ENCODE data around the gene SDHB. TPM values are rescaled to one million over a fixed set of nuclear protein-coding genes. Genes with fewer than 3 reads are reported as not detected.

SDHB gene
- total and polyA plus RNA-seq, 2 donors (not counting 1 experiment from before 2014, with no cell fraction given): 58.0 to 61.0 TPM

GRCh38 chr1:17045150-17045549 lies 8.7 kb downstream of the SDHB start:
- peaks cover 6 to 11% of the 10 kb centered on the region in 2 donors for H3K4me1 ChIP-seq (ENCODE audit: control insufficient read depth in 2 of 2, insufficient read depth in 2 of 2, low read length in 2 of 2)
- no peak overlapping the region for H3K9ac ChIP-seq (ENCODE audit: low read length)
- peaks cover 2 to 40% of the 10 kb centered on the region in 2 experiments for H3K36me3 ChIP-seq (replicated peaks in 1 of 2; ENCODE audit: control extremely low read depth in 1 of 2, control insufficient read depth in 1 of 2, extremely low read depth in 1 of 2, insufficient read depth in 2 of 2, low read length in 1 of 2)
- CTCF ChIA-PET: interaction anchor here (1.2 to 6.9 kb wide), 7 partner anchors 8 to 424 kb away, joined by 4 to 73 read pairs (median 5); no protein-coding TSS in a partner anchor
- ATAC-seq (ENCODE audit: low read depth) (no peak), DNase-seq (no peak)
- POLR2A ChIA-PET: no interaction called here
- H3K4me3 Mint-ChIP-seq: peak overlapping the region; percentile 83
- intact Hi-C loops (cut with micrococcal nuclease): no loop called here
- no peak for TF ChIP-seq CTCF (IDR thresholded peaks at IDR 0.05)
- no peak for TF ChIP-seq EZH2 (IDR thresholded peaks at IDR 0.05; ENCODE audit: borderline replicate concordance, insufficient read depth, low read depth, low read length, poor library complexity, severe bottlenecking)
- H3K79me2 ChIP-seq (ENCODE audit: control insufficient read depth, insufficient read depth, low read length): peaks cover 75% of the 10 kb centered on the region
- peaks cover 31% of the 10 kb centered on the region for H4K20me1 ChIP-seq (ENCODE audit: control insufficient read depth, insufficient read depth, low read length, poor library complexity, severe bottlenecking)
- no peaks in the 10 kb centered on the region for H3K27me3 Mint-ChIP-seq
- no peaks in the 10 kb centered on the region for H3K27me3 ChIP-seq (replicated peaks in 1 of 4; ENCODE audit: control extremely low read depth in 1 of 4, control insufficient read depth in 3 of 4, insufficient read depth in 4 of 4, low read length in 3 of 4)
- WGBS (ENCODE audit: insufficient coverage): 50% methylated on average over 2 of the region's 5 CpGs
- H3K4me3 ChIP-seq (ENCODE audit: control extremely low read depth in 1 of 5, extremely low read depth in 1 of 5, insufficient read depth in 1 of 5, low read depth in 2 of 5, low read length in 4 of 5): no peak overlapping the region
- H3K4me2 ChIP-seq (replicated peaks; ENCODE audit: low read depth, low read length, poor library complexity, severe bottlenecking): no peak overlapping the region
- no peak overlapping the region for H3K27ac ChIP-seq (ENCODE audit: low read length in 2 of 2)
- H3K4me1 Mint-ChIP-seq: peaks cover 19% of the 10 kb centered on the region
- no peak overlapping the region for H2AFZ ChIP-seq (ENCODE audit: insufficient read depth, low read depth, low read length, poor library complexity, severe bottlenecking)
- H3K27ac Mint-ChIP-seq: peak overlapping the region; percentile 1
- no peaks in the 10 kb centered on the region for H3K9me3 ChIP-seq (ENCODE audit: control extremely low read depth in 1 of 3, control insufficient read depth in 2 of 3, insufficient read depth in 1 of 3, low read length in 2 of 3)
- H3K9me3 Mint-ChIP-seq (ENCODE audit: insufficient read depth): no peaks in the 10 kb centered on the region

- H3K4me3 ChIP-seq (ENCODE audit: control extremely low read depth in 1 of 5, extremely low read depth in 1 of 5, insufficient read depth in 1 of 5, low read depth in 2 of 5, low read length in 4 of 5): no peak overlapping the region
- no peak overlapping the region for H3K9ac ChIP-seq (ENCODE audit: low read length)
- H3K27ac Mint-ChIP-seq: no peak overlapping the region
- peaks cover 65% of the 10 kb centered on the region for H3K79me2 ChIP-seq (ENCODE audit: control insufficient read depth, insufficient read depth, low read length)
- 100% methylated on average over 2 of the region's 5 CpGs for WGBS (ENCODE audit: insufficient coverage)
- peaks cover 19% of the 10 kb centered on the region for H3K4me1 Mint-ChIP-seq
- peaks cover 6 to 11% of the 10 kb centered on the region in 2 donors for H3K4me1 ChIP-seq (ENCODE audit: control insufficient read depth in 2 of 2, insufficient read depth in 2 of 2, low read length in 2 of 2)
- H4K20me1 ChIP-seq (ENCODE audit: control insufficient read depth, insufficient read depth, low read length, poor library complexity, severe bottlenecking): peaks cover 30% of the 10 kb centered on the region
- H3K9me3 ChIP-seq (ENCODE audit: control extremely low read depth in 1 of 3, control insufficient read depth in 2 of 3, insufficient read depth in 1 of 3, low read length in 2 of 3): no peaks in the 10 kb centered on the region
- intact Hi-C loops (cut with micrococcal nuclease): no loop called here
- TF ChIP-seq EZH2 (IDR thresholded peaks at IDR 0.05; ENCODE audit: borderline replicate concordance, insufficient read depth, low read depth, low read length, poor library complexity, severe bottlenecking) (no peak), CTCF (IDR thresholded peaks at IDR 0.05) (no peak)
- DNase-seq (no peak), ATAC-seq (ENCODE audit: low read depth) (no peak)
- H3K4me3 Mint-ChIP-seq: no peak overlapping the region
- H3K27ac ChIP-seq (ENCODE audit: low read length in 2 of 2): no peak overlapping the region
- ChIA-PET POLR2A (no interaction called here), CTCF (interaction anchor here (1.4 to 6.9 kb wide), 3 partner anchors 83 to 93 kb away, joined by 3 to 73 read pairs (median 5); no protein-coding TSS in a partner anchor)
- H3K36me3 ChIP-seq (replicated peaks in 1 of 2; ENCODE audit: control extremely low read depth in 1 of 2, control insufficient read depth in 1 of 2, extremely low read depth in 1 of 2, insufficient read depth in 2 of 2, low read length in 1 of 2): peaks cover 0 to 41% of the 10 kb centered on the region in 2 experiments
- H3K4me2 ChIP-seq (replicated peaks; ENCODE audit: low read depth, low read length, poor library complexity, severe bottlenecking): no peak overlapping the region
- H2AFZ ChIP-seq (ENCODE audit: insufficient read depth, low read depth, low read length, poor library complexity, severe bottlenecking): no peak overlapping the region
- no peaks in the 10 kb centered on the region for H3K27me3 ChIP-seq (replicated peaks in 1 of 4; ENCODE audit: control extremely low read depth in 1 of 4, control insufficient read depth in 3 of 4, insufficient read depth in 4 of 4, low read length in 3 of 4)
- no peaks in the 10 kb centered on the region for H3K9me3 Mint-ChIP-seq (ENCODE audit: insufficient read depth)
- no peaks in the 10 kb centered on the region for H3K27me3 Mint-ChIP-seq
Observed at GRCh38 chr1:17043676-17044075, 10.2 kb downstream of the SDHB start.

Measured in B cell (primary cell).